HepG2 (cell line): ENCODE data around the gene PPP1CB. TPM values are rescaled to one million over a fixed set of nuclear protein-coding genes. Genes with fewer than 3 reads are reported as not detected.

ENCODE experiments used
- CAMTA2 ChIP-seq: sonication (generic); formaldehyde crosslinking; IDR thresholded peaks from 2 replicates; pipeline ENCODE4 v1.4.0; 2020; ENCODE audit warnings: mild to moderate bottlenecking, missing genetic modification reagents, borderline replicate concordance
- DNMT1 ChIP-seq: sonication (generic); formaldehyde crosslinking; IDR thresholded peaks from 2 replicates; pipeline ENCODE4 v1.5.1; 2020; ENCODE audit warnings: mild to moderate bottlenecking, missing genetic modification reagents
- MAFG ChIP-seq: sonication (generic); formaldehyde crosslinking; IDR thresholded peaks from 2 replicates; pipeline ENCODE4 v1.5.1; 2020; ENCODE audit warnings: mild to moderate bottlenecking, missing genetic modification reagents
- POLR2G ChIP-seq: fragments of 200-400 bp; formaldehyde crosslinking; IDR thresholded peaks from 2 replicates; pipeline ENCODE4 v1.6.1; 2018; ENCODE audit warnings: mild to moderate bottlenecking, low read depth, low read length, moderate library complexity
- RBM22 ChIP-seq: fragments of 200-400 bp; formaldehyde crosslinking; optimal IDR thresholded peaks from 2 replicates; pipeline ENCODE3; 2017; ENCODE audit warnings: mild to moderate bottlenecking, low read length, moderate library complexity
- SIN3B ChIP-seq: fragments of 150-350 bp; IDR thresholded peaks from 2 replicates; pipeline ENCODE4 v1.6.1; 2014; ENCODE audit warnings: low read length
- TGIF2 ChIP-seq: IDR thresholded peaks from 2 replicates; pipeline ENCODE4 v1.6.1; 2016; ENCODE audit warnings: control low read depth, missing compliant biosample characterization
- ZFYVE20 ChIP-seq: sonication (generic); formaldehyde crosslinking; IDR thresholded peaks from 2 replicates; pipeline ENCODE4 v1.8.0; 2023; ENCODE audit warnings: low read depth, mild to moderate bottlenecking, moderate library complexity, missing genetic modification reagents, borderline replicate concordance
- ZNF101 ChIP-seq: sonication (generic); formaldehyde crosslinking; IDR thresholded peaks from 2 replicates; pipeline ENCODE4 v1.4.0; 2020; ENCODE audit warnings: mild to moderate bottlenecking, low read depth, missing genetic modification reagents, borderline replicate concordance
- ZNF234 ChIP-seq: sonication (generic); formaldehyde crosslinking; conservative IDR thresholded peaks from 2 replicates; pipeline ENCODE4 v1.5.1; 2020; ENCODE audit warnings: mild to moderate bottlenecking, missing genetic modification reagents
- ZNF296 ChIP-seq: sonication (generic); formaldehyde crosslinking; conservative IDR thresholded peaks from 2 replicates; pipeline ENCODE4 v1.5.0; 2020; ENCODE audit warnings: mild to moderate bottlenecking, missing genetic modification reagents
- ZNF431 ChIP-seq: sonication (generic); formaldehyde crosslinking; IDR thresholded peaks from 2 replicates; pipeline ENCODE4 v1.9.0; 2022; ENCODE audit warnings: missing genetic modification reagents, low read depth, mild to moderate bottlenecking, borderline replicate concordance
- polyA plus RNA-seq, 8 experiments: library from polyadenylated mRNA; depleted of rRNA in 3 of 8; stranded (reverse) in 7 of 8; unstranded in 1 of 8; fragments of >200 nt; fragmentation: Illumina TruSeq in 4 of 8; extraction: Trizol in 4 of 8; gene quantifications; 2 replicates each; pipeline versions ENCODE4 v1.2.1 to v1.2.3, GENCODE V29; 2011 to 2016; ENCODE audit warnings: low read depth in 4 of 8, missing spikeins in 1 of 8, mixed read lengths in 1 of 8; ENCODE audit not compliant: insufficient read depth in 1 of 8
- total RNA-seq, 5 experiments: library from RNA; depleted of rRNA; stranded (reverse); fragments of >200 nt; fragmentation: Illumina TruSeq; extraction: Trizol; gene quantifications; 2 replicates each; pipeline ENCODE4 v1.2.3, GENCODE V29; 2016; ENCODE audit warnings: low read depth in 1 of 5
- TF ChIP-seq, protein P1 (sequence below): sonication (generic); formaldehyde crosslinking; IDR thresholded peaks from 2 replicates; pipeline ENCODE4 v1.9.0; 2021; ENCODE audit warnings: missing genetic modification reagents, borderline replicate concordance
- TF ChIP-seq, protein P2 (sequence below): IDR thresholded peaks from 2 replicates; pipeline ENCODE4 v1.6.1; 2012; ENCODE audit warnings: low read length, improper control_type of control experiment
- TF ChIP-seq, protein P3 (sequence below): sonication (generic); formaldehyde crosslinking; IDR thresholded peaks from 2 replicates; pipeline ENCODE4 v1.4.0; 2020; ENCODE audit warnings: mild to moderate bottlenecking, missing genetic modification reagents
- TF ChIP-seq, protein P4 (sequence below): sonication (generic); formaldehyde crosslinking; IDR thresholded peaks from 2 replicates; pipeline ENCODE4 v1.5.0; 2020; ENCODE audit warnings: mild to moderate bottlenecking, missing genetic modification reagents

The PPP1CB gene
- total and polyA plus RNA-seq, 2 of the 13 experiments (the other 11 are each of a cell fraction or from before 2014, with no cell fraction given) = 46.9 to 109 TPM

DNA sequence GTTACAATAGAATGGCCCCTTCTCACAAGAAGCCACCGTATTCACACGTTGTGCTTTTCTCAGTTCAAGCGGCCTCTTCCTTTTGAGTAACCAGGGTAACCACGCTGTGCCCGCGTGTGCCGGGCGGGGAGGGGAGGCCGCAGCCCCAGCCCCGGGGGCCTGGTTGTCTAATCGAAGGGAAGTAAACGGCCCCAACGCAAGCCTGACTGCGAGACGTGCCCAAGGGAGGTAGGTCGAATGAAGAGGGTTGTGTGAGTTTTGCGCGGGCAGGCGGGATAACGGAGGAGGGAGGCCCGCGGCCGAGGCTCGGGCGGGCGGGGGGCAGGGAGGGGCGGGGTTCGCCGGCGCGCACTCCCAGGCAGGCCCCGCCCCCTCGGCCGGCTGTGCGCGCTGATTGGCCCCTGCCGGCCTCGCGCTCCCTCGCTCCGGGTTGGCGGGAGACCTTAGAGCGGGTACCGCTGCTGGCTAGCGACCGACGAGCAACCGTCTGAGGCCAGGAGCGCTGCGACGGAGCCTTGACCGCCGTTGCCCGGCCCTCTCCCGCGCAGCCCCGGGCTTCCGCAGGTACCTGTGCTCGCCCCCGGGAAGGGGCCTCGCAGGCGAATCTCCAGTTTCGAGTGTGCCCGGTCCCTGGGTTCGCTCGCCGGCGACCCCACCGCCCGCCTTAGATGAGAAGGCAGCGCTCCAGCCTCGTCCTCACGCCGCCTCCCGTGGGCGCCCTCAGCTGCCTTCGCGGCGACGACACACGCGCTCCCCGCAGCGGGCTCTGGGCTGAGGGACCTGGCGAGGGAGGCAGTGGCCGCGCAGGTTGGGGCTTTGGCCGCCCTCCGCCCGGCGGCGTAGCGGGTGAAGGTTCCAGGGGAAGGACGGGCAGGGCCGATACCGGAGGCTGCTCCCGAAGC lies 59.0 kb downstream of the PPP1CB start, which contains the start of gene SPDYA (continued):
- TF ChIP-seq, protein P1, sequence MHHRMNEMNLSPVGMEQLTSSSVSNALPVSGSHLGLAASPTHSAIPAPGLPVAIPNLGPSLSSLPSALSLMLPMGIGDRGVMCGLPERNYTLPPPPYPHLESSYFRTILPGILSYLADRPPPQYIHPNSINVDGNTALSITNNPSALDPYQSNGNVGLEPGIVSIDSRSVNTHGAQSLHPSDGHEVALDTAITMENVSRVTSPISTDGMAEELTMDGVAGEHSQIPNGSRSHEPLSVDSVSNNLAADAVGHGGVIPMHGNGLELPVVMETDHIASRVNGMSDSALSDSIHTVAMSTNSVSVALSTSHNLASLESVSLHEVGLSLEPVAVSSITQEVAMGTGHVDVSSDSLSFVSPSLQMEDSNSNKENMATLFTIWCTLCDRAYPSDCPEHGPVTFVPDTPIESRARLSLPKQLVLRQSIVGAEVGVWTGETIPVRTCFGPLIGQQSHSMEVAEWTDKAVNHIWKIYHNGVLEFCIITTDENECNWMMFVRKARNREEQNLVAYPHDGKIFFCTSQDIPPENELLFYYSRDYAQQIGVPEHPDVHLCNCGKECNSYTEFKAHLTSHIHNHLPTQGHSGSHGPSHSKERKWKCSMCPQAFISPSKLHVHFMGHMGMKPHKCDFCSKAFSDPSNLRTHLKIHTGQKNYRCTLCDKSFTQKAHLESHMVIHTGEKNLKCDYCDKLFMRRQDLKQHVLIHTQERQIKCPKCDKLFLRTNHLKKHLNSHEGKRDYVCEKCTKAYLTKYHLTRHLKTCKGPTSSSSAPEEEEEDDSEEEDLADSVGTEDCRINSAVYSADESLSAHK (CRISPR knock-in tag) = no peak
- TF ChIP-seq ZFYVE20 (no peak), SIN3B (no peak), MAFG (CRISPR knock-in tag) (no peak), POLR2G (peak; percentile 32; the same call in 1 of the 2 replicates), ZNF296 (no peak), CAMTA2 (CRISPR knock-in tag) (no peak), DNMT1 (CRISPR knock-in tag) (peak; percentile 60; the same call in 1 of the 2 replicates), TGIF2 (CRISPR knock-in tag) (no peak), ZNF234 (CRISPR knock-in tag) (no peak), RBM22 (peak; percentile 68), ZNF431 (no peak), ZNF101 (CRISPR knock-in tag) (no peak)
- TF ChIP-seq, protein P2, sequence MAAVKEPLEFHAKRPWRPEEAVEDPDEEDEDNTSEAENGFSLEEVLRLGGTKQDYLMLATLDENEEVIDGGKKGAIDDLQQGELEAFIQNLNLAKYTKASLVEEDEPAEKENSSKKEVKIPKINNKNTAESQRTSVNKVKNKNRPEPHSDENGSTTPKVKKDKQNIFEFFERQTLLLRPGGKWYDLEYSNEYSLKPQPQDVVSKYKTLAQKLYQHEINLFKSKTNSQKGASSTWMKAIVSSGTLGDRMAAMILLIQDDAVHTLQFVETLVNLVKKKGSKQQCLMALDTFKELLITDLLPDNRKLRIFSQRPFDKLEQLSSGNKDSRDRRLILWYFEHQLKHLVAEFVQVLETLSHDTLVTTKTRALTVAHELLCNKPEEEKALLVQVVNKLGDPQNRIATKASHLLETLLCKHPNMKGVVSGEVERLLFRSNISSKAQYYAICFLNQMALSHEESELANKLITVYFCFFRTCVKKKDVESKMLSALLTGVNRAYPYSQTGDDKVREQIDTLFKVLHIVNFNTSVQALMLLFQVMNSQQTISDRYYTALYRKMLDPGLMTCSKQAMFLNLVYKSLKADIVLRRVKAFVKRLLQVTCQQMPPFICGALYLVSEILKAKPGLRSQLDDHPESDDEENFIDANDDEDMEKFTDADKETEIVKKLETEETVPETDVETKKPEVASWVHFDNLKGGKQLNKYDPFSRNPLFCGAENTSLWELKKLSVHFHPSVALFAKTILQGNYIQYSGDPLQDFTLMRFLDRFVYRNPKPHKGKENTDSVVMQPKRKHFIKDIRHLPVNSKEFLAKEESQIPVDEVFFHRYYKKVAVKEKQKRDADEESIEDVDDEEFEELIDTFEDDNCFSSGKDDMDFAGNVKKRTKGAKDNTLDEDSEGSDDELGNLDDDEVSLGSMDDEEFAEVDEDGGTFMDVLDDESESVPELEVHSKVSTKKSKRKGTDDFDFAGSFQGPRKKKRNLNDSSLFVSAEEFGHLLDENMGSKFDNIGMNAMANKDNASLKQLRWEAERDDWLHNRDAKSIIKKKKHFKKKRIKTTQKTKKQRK = no peak
- TF ChIP-seq, protein P3, sequence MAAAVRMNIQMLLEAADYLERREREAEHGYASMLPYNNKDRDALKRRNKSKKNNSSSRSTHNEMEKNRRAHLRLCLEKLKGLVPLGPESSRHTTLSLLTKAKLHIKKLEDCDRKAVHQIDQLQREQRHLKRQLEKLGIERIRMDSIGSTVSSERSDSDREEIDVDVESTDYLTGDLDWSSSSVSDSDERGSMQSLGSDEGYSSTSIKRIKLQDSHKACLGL (CRISPR knock-in tag) = no peak
- TF ChIP-seq, protein P4, sequence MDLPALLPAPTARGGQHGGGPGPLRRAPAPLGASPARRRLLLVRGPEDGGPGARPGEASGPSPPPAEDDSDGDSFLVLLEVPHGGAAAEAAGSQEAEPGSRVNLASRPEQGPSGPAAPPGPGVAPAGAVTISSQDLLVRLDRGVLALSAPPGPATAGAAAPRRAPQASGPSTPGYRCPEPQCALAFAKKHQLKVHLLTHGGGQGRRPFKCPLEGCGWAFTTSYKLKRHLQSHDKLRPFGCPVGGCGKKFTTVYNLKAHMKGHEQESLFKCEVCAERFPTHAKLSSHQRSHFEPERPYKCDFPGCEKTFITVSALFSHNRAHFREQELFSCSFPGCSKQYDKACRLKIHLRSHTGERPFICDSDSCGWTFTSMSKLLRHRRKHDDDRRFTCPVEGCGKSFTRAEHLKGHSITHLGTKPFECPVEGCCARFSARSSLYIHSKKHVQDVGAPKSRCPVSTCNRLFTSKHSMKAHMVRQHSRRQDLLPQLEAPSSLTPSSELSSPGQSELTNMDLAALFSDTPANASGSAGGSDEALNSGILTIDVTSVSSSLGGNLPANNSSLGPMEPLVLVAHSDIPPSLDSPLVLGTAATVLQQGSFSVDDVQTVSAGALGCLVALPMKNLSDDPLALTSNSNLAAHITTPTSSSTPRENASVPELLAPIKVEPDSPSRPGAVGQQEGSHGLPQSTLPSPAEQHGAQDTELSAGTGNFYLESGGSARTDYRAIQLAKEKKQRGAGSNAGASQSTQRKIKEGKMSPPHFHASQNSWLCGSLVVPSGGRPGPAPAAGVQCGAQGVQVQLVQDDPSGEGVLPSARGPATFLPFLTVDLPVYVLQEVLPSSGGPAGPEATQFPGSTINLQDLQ = no peak
